ENCODE measurements around the gene SLC22A14.

- TF ChIP-seq CTCF (IDR thresholded peaks at IDR 0.05 in 2 of 3, conservative IDR thresholded peaks at IDR 0.05 in 1 of 3; ENCODE audit: borderline replicate concordance in 1 of 3, insufficient read depth in 1 of 3, low read depth in 2 of 3, low read length in 2 of 3) (no peak), POLR2A (IDR thresholded peaks at IDR 0.05; ENCODE audit: borderline replicate concordance, extremely low read depth, insufficient read depth, insufficient read length) (no peak), EZH2phosphoT487 (IDR thresholded peaks at IDR 0.05; ENCODE audit: borderline replicate concordance) (no peak), EZH2 (IDR thresholded peaks at IDR 0.05) (no peak), POLR2AphosphoS5 (IDR thresholded peaks at IDR 0.05; ENCODE audit: low read depth, low read length) (no peak), YY1 (IDR thresholded peaks at IDR 0.05; ENCODE audit: extremely low read depth, insufficient replicate concordance, low read depth, low read length) (no peak), REST (IDR thresholded peaks at IDR 0.05; ENCODE audit: low read depth) (no peak)
Measured at GRCh38 chr3:38270606-38271005, 11.5 kb upstream of the SLC22A14 start.
